Nephron (organoid): Measurements from ENCODE around the gene HDAC4.

ENCODE experiments used
- H3K27ac Mint-ChIP-seq, 3 experiments: 2 replicates each; pipeline ENCODE4 v1.8.0; 2020; ENCODE audit warnings: mixed read lengths in 3 of 3, mild to moderate bottlenecking in 2 of 3, moderate library complexity in 1 of 3
- H3K27me3 Mint-ChIP-seq: 2 replicates; pipeline ENCODE4 v1.8.0; 2021; ENCODE audit warnings: low read depth, mild to moderate bottlenecking, moderate library complexity, mixed read lengths
- H3K36me3 Mint-ChIP-seq: 2 replicates; pipeline ENCODE4 v1.8.0; 2020; ENCODE audit warnings: low read depth, mixed read lengths
- H3K4me1 Mint-ChIP-seq: 2 replicates; pipeline ENCODE4 v1.8.0; 2020; ENCODE audit warnings: mixed read lengths
- H3K4me3 Mint-ChIP-seq, 3 experiments: 2 replicates each; pipeline ENCODE4 v1.8.0; 2020; ENCODE audit warnings: mild to moderate bottlenecking in 3 of 3, mixed read lengths in 3 of 3, moderate library complexity in 2 of 3
- H3K9me3 Mint-ChIP-seq: 2 replicates; pipeline ENCODE4 v1.8.0; 2020; ENCODE audit warnings: mixed read lengths
- CTCF ChIP-seq, 3 experiments: fragments of 200-600 bp; sonication (generic); IDR thresholded peaks; one replicate each; pipeline ENCODE4 v1.5.0; 2021; ENCODE audit warnings: antibody characterized with exemption in 3 of 3; ENCODE audit not compliant: unreplicated experiment in 3 of 3

The HDAC4 gene

GRCh38 chr2:239233576-239233975 lies 167.2 kb downstream of the HDAC4 start:
- peaks cover 20% of the 10 kb centered on the region for H3K4me1 Mint-ChIP-seq
- H3K27ac Mint-ChIP-seq, result no peak overlapping the region
- peaks cover 3% of the 10 kb centered on the region for H3K36me3 Mint-ChIP-seq
- H3K9me3 Mint-ChIP-seq, result no peaks in the 10 kb centered on the region
- no peak overlapping the region for H3K4me3 Mint-ChIP-seq
- no peaks in the 10 kb centered on the region for H3K27me3 Mint-ChIP-seq
- no peak for TF ChIP-seq CTCF (IDR thresholded peaks at IDR 0.05; ENCODE audit: unreplicated experiment in 3 of 3)

- H3K27me3 Mint-ChIP-seq, result no peaks in the 10 kb centered on the region
- peaks cover 34% of the 10 kb centered on the region for H3K4me1 Mint-ChIP-seq
- H3K27ac Mint-ChIP-seq, result no peak overlapping the region
- H3K9me3 Mint-ChIP-seq, result no peaks in the 10 kb centered on the region
- peaks cover 3% of the 10 kb centered on the region for H3K36me3 Mint-ChIP-seq
- H3K4me3 Mint-ChIP-seq, result no peak overlapping the region
- TF ChIP-seq CTCF (IDR thresholded peaks at IDR 0.05; ENCODE audit: unreplicated experiment in 3 of 3), result no peak
Observed at GRCh38 chr2:239232195-239232578, 168.6 kb downstream of the HDAC4 start.

DNA sequence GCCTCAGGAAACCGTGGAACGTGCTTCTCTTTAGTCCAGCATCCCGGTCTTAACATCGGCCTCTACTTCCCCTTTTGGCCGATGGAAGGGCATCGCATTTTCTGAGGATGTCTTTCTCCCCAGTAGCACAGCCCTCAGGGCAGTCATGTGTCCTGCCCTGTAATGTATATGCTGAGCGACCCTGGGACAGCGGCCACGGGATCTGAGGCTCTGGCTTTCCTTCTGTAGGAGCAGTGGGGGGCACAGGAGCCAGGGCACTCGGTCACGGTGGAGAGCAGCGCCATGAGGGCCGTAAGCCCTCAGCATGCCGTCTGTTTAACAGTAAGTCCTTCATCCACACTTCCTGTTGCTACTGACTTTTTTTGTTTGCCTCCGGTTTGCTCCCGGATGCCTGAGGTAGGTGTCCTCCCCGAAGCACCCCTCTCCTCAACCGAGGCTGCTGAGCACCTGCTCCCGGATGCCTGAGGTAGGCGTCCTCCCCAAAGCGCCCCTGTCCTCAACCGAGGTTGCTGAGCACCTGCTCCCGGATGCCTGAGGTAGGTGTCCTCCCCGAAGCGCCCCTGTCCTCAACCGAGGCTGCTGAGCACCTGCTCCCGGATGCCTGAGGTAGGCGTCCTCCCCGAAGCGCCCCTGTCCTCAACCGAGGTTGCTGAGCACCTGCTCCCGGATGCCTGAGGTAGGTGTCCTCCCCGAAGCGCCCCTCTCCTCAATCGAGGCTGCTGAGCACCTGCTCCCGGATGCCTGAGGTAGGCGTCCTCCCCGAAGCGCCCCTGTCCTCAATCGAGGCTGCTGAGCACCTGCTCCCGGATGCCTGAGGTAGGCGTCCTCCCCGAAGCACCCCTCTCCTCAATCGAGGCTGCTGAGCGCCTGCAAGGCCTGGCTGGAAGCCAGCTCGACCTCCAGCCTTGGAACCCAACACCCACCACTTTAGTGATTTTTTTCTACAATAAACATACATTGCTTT lies 169.3 kb downstream of the HDAC4 start:
- no peak for TF ChIP-seq CTCF (IDR thresholded peaks at IDR 0.05; ENCODE audit: unreplicated experiment in 3 of 3)
- Mint-ChIP-seq H3K36me3 (peaks cover 3% of the 10 kb centered on the region), H3K4me3 (no peak overlapping the region), H3K27me3 (no peaks in the 10 kb centered on the region), H3K27ac (peak overlapping the region; percentile 25 to 49 (median 27)), H3K9me3 (no peaks in the 10 kb centered on the region), H3K4me1 (peaks cover 41% of the 10 kb centered on the region)

GRCh38 chr2:239230318-239231052 lies 170.3 kb downstream of the HDAC4 start:
- Mint-ChIP-seq H3K36me3 (peaks cover 3% of the 10 kb centered on the region), H3K4me3 (no peak overlapping the region), H3K27me3 (no peaks in the 10 kb centered on the region), H3K9me3 (no peaks in the 10 kb centered on the region), H3K27ac (peak overlapping the region; percentile 27 to 83 (median 62)), H3K4me1 (peaks cover 51% of the 10 kb centered on the region)
- no peak for TF ChIP-seq CTCF (IDR thresholded peaks at IDR 0.05; ENCODE audit: unreplicated experiment in 3 of 3)

GRCh38 chr2:239229545-239230279 lies 171.1 kb downstream of the HDAC4 start:
- H3K36me3 Mint-ChIP-seq, result peaks cover 3% of the 10 kb centered on the region
- peaks cover 57% of the 10 kb centered on the region for H3K4me1 Mint-ChIP-seq
- peak overlapping the region; percentile 32 to 83 (median 62) for H3K27ac Mint-ChIP-seq
- TF ChIP-seq CTCF (IDR thresholded peaks at IDR 0.05; ENCODE audit: unreplicated experiment in 3 of 3), result no peak
- H3K27me3 Mint-ChIP-seq, result no peaks in the 10 kb centered on the region
- no peaks in the 10 kb centered on the region for H3K9me3 Mint-ChIP-seq
- H3K4me3 Mint-ChIP-seq, result no peak overlapping the region
